Kidney (tissue), 14 donors: ENCODE measurements around the gene USP6. TPM values are rescaled to one million over a fixed set of nuclear protein-coding genes. Genes with fewer than 3 reads are reported as not detected.

Experiments used
- DNase-seq, 5 donors: peaks; one replicate each; pipeline ENCODE4 v3.0.0-alpha.2; 2013 to 2020
- FAIRE-seq: peaks from 2 replicates; lab custom pipeline; 2012; peaks lifted over from hg19 to GRCh38; lab: Jason Lieb, UNC
- H3K27ac ChIP-seq, 2 donors: one replicate each; pipeline ENCODE4 v1.7.0; 2013; ENCODE audit warnings: low read depth in 2 of 2, low read length in 2 of 2, inconsistent platforms in 1 of 2
- H3K27me3 ChIP-seq: one replicate; pipeline ENCODE4 v1.7.1; 2013; ENCODE audit warnings: low read length, inconsistent platforms; ENCODE audit not compliant: control insufficient read depth, insufficient read depth
- H3K36me3 ChIP-seq, 3 donors: one replicate each; pipeline versions ENCODE4 v1.7.0 to v1.7.1; 2013; ENCODE audit warnings: low read length in 3 of 3, control low read depth in 1 of 3, inconsistent platforms in 1 of 3; ENCODE audit not compliant: insufficient read depth in 3 of 3, control insufficient read depth in 2 of 3
- H3K4me1 ChIP-seq, 3 donors: one replicate each; pipeline versions ENCODE4 v1.7.0 to v1.7.1; 2013; ENCODE audit warnings: low read length in 3 of 3, inconsistent platforms in 1 of 3, low read depth in 1 of 3; ENCODE audit not compliant: control insufficient read depth in 2 of 3, insufficient read depth in 2 of 3
- H3K4me3 ChIP-seq, 3 donors: one replicate each; pipeline versions ENCODE4 v1.7.0 to v1.8.1; 2013; ENCODE audit warnings: low read length in 3 of 3, control low read depth in 1 of 3, inconsistent platforms in 1 of 3
- H3K9ac ChIP-seq, 3 donors: one replicate each; pipeline versions ENCODE4 v1.7.0 to v1.7.1; 2013; ENCODE audit warnings: low read length in 3 of 3, control low read depth in 1 of 3, inconsistent platforms in 1 of 3
- H3K9me3 ChIP-seq, 3 donors: one replicate each; pipeline versions ENCODE4 v1.7.0 to v1.7.1; 2013; ENCODE audit warnings: low read length in 3 of 3, control low read depth in 1 of 3, inconsistent platforms in 1 of 3; ENCODE audit not compliant: control insufficient read depth in 2 of 3, insufficient read depth in 1 of 3
- intact Hi-C: fragments of 100-400 bp; cut with DNase I; formaldehyde crosslinking; loops from one replicate; pipeline ENCODE4 v1.11.1; 2022
- polyA plus RNA-seq: library from polyadenylated mRNA; stranded (reverse); fragments of 350-450 nt; fragmentation: Illumina TruSeq; extraction: RNeasy Lipid Tissue Mini Kit (QIAGEN cat#74804); gene quantifications from one replicate; pipeline ENCODE4 v1.2.3, GENCODE V29; 2014; ENCODE audit warnings: low read depth, low replicate concordance; ENCODE audit not compliant: insufficient read depth
- total RNA-seq: library from RNA; stranded (reverse); fragmentation: NEBNext Ultra II Directional; extraction: Animal tissue kit (Norgen Biotek cat#: 25700); gene quantifications from one replicate; pipeline ENCODE4 v1.2.1, GENCODE V29; 2021
- TF ChIP-seq, protein P1 (sequence below): IDR thresholded peaks from 3 replicates; pipeline ENCODE4 v1.5.1; 2012; ENCODE audit warnings: mild to moderate bottlenecking, moderate library complexity, borderline replicate concordance; ENCODE audit not compliant: insufficient read depth; ENCODE audit errors: extremely low read depth
- donor health status: control.
- donor health status: control.
- donor health status: control.
- donor health status: control.
- donor health status: control.
- donor health status: DM: yes; HTN: yes; CAD: no.
- donor health status: Normal renal cell carcinoma (clear cell type).

USP6 gene
- total and polyA plus RNA-seq, 2 donors from 2014 or later: 0.06 to 0.19 TPM

DNA sequence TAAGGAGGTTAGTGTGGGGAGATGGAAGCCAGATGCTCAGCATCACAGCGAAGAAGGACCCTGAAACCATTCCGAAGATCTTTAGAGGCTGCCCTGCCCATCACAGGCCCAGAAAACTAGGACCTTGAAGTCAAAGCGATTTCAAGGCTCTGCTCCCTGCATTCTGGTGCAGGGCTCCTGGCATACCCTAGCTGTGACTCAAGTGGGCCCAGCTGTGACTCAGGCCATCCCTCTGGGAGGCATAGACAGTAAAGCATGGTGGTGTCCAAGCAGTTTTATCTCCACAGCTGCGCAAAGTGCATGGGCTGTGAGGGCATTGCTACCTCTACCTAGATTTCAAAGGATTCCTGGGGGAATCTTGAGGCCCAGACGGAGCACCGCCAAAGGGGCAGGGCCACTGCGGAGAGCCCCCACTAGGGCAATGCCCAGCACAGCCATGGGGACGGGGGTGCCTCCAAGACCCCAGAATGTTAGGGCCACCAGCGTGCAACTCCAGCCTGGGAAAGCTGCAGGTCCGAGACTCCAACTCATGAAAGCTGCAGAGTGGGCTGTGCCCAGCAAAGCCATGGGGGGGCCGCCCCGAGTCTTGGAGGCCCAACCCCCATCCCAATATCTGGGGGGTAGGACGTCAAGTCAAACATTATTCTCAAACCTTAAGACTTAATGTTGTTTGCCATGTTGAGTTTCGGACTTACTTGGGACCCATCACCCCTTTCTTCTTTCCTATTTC, 87.5 kb downstream of the USP6 start:
- TF ChIP-seq, protein P1, sequence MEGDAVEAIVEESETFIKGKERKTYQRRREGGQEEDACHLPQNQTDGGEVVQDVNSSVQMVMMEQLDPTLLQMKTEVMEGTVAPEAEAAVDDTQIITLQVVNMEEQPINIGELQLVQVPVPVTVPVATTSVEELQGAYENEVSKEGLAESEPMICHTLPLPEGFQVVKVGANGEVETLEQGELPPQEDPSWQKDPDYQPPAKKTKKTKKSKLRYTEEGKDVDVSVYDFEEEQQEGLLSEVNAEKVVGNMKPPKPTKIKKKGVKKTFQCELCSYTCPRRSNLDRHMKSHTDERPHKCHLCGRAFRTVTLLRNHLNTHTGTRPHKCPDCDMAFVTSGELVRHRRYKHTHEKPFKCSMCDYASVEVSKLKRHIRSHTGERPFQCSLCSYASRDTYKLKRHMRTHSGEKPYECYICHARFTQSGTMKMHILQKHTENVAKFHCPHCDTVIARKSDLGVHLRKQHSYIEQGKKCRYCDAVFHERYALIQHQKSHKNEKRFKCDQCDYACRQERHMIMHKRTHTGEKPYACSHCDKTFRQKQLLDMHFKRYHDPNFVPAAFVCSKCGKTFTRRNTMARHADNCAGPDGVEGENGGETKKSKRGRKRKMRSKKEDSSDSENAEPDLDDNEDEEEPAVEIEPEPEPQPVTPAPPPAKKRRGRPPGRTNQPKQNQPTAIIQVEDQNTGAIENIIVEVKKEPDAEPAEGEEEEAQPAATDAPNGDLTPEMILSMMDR: no peak
- Histone ChIP-seq H3K27ac (no peak overlapping the region), H3K4me1 (peaks cover 0 to 5% (median 0%) of the 10 kb centered on the region in 3 donors), H3K27me3 (no peaks in the 10 kb centered on the region), H3K36me3 (peaks cover 0 to 4% (median 0%) of the 10 kb centered on the region in 3 donors), H3K9ac (no peak overlapping the region), H3K4me3 (no peak overlapping the region), H3K9me3 (no peaks in the 10 kb centered on the region)
- no peak for FAIRE-seq
- intact Hi-C loops: no loop called here
- DNase-seq: no peak

DNA sequence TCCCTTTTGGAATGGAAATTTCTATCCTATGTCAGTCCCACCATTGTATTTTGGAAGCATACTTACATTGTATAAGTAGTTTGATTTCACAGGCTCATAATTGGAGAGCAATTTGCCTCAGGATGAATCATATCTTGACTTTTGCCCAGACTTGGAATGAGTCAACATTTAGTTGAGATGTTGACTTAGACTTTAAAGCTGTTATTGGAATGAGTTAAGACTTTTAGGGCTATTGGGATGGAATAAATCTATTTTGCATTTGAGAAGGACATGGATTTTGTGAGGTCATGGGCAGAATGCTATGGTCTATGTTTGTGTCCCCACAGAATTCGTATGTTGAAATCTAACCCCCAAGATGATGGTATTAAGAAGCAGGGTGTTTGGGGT, 88.1 kb downstream of the USP6 start:
- H3K9ac ChIP-seq: no peak overlapping the region
- no peaks in the 10 kb centered on the region for H3K9me3 ChIP-seq
- FAIRE-seq (no peak), DNase-seq (no peak)
- TF ChIP-seq, protein P1: no peak
- no peak overlapping the region for H3K4me3 ChIP-seq
- H3K27me3 ChIP-seq: no peaks in the 10 kb centered on the region
- H3K27ac ChIP-seq: no peak overlapping the region
- intact Hi-C loops: no loop called here
- H3K4me1 ChIP-seq: peaks cover 0 to 5% (median 0%) of the 10 kb centered on the region in 3 donors
- H3K36me3 ChIP-seq: peaks cover 0 to 4% (median 0%) of the 10 kb centered on the region in 3 donors

DNA sequence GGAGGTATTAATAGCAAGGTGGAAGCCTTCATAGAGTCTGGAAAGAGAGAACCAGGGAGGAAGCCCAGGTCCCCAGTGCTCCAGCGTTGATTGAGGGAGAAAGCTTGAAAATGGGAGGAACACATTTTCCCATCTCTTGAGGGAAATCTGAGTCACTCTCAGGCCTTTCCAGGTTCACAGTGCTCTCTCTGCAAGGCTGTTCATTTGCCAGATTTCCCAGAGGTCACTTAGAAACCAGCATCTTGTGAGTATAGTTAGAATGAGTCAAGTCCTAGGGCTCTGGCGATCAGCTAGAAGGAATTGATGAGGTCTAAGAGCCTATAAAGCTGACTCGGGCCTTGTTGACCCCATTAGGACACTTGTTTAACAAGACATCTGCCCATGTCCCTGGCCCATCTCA, 93.6 kb downstream of the USP6 start:
- FAIRE-seq: no peak
- H3K27ac ChIP-seq: no peak overlapping the region

More for the DNA sequence above, 93.6 kb downstream of the USP6 start:
- DNase-seq: no peak
- H3K36me3 ChIP-seq: peaks cover 0 to 2% (median 0%) of the 10 kb centered on the region in 3 donors
- no peaks in the 10 kb centered on the region for H3K27me3 ChIP-seq
- H3K4me3 ChIP-seq: no peak overlapping the region
- H3K9me3 ChIP-seq: no peaks in the 10 kb centered on the region
- H3K4me1 ChIP-seq: no peaks in the 10 kb centered on the region
- TF ChIP-seq, protein P1: no peak
- intact Hi-C loops: no loop called here
- H3K9ac ChIP-seq: no peak overlapping the region
